Calu3 (cell line): Measurements from ENCODE around the gene TMA16. TPM values are rescaled to one million over a fixed set of nuclear protein-coding genes. Genes with fewer than 3 reads are reported as not detected.
A peak's percentile ranks its signal among the peaks of the same experiment; 100 is the strongest.

ENCODE experiments used
- BruUV-seq: library from RNA; stranded (reverse); fragments of 400-500 nt; replicated peaks from 2 replicates; lab custom pipeline; 2021; lab: Mats Ljungman, UMichigan
- CTCF ChIA-PET: fragments of 300-600 bp; sonication (Branson Sonifier 250); formaldehyde crosslinking; loops from one replicate; lab custom pipeline; 2022; ENCODE audit warnings: antibody characterized with exemption; lab: Charles Lee
- DNase-seq: peaks from one replicate; pipeline ENCODE4 v3.0.0; 2022
- H3K27ac Mint-ChIP-seq: one replicate; pipeline ENCODE4 v1.8.0; 2022; ENCODE audit warnings: mixed read lengths; ENCODE audit not compliant: unreplicated experiment
- H3K27me3 Mint-ChIP-seq: one replicate; pipeline ENCODE4 v1.8.0; 2022; ENCODE audit warnings: mixed read lengths; ENCODE audit not compliant: unreplicated experiment
- H3K36me3 Mint-ChIP-seq: one replicate; pipeline ENCODE4 v1.8.0; 2022; ENCODE audit warnings: mild to moderate bottlenecking, moderate library complexity, mixed read lengths; ENCODE audit not compliant: insufficient read depth, unreplicated experiment
- H3K4me1 Mint-ChIP-seq: one replicate; pipeline ENCODE4 v1.8.0; 2022; ENCODE audit warnings: mild to moderate bottlenecking, low read depth, mixed read lengths; ENCODE audit not compliant: unreplicated experiment
- H3K4me3 Mint-ChIP-seq: one replicate; pipeline ENCODE4 v1.8.0; 2022; ENCODE audit warnings: mild to moderate bottlenecking, low read depth, moderate library complexity, mixed read lengths; ENCODE audit not compliant: unreplicated experiment
- H3K9me3 Mint-ChIP-seq: one replicate; pipeline ENCODE4 v1.8.0; 2022; ENCODE audit warnings: low read depth, mixed read lengths; ENCODE audit not compliant: unreplicated experiment
- intact Hi-C: fragments of 100-400 bp; cut with micrococcal nuclease; formaldehyde crosslinking; loops from one replicate; pipeline ENCODE4 v1.10.0; 2022; ENCODE audit not compliant: unreplicated experiment
- total RNA-seq: library from RNA; stranded (reverse); gene quantifications from 2 replicates; pipeline ENCODE4 v1.2.3, GENCODE V29; 2022
- TF ChIP-seq, protein P1 (sequence below): fragments of 200-600 bp; IDR thresholded peaks from one replicate; pipeline ENCODE4 v1.8.0; 2022; ENCODE audit warnings: antibody characterized with exemption; ENCODE audit not compliant: unreplicated experiment

TMA16 gene
- total RNA-seq, 1 experiment from 2014 or later: 44.1 TPM

DNA sequence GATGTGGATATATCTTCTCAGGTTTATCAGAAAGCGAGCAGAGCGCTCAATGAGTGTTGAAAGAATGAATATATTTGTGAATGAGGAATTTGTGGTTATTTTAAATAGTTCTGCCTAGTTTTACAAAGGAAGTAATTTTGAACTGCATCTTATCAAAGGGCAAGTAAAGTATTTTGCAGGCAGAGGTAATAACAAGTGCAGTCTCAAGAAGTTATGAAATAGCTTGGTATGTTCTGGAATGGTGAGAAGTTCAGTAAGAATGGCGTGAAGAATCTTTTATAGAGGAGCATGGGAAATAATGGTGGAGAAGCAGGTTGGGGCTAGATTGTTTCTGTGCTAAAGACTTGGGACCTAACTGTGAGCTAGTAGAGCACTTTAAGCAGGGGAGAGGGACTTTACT lies 10.9 kb downstream of the TMA16 start:
- H3K27ac Mint-ChIP-seq: no peak overlapping the region
- CTCF ChIA-PET: no interaction called here
- TF ChIP-seq, protein P1, sequence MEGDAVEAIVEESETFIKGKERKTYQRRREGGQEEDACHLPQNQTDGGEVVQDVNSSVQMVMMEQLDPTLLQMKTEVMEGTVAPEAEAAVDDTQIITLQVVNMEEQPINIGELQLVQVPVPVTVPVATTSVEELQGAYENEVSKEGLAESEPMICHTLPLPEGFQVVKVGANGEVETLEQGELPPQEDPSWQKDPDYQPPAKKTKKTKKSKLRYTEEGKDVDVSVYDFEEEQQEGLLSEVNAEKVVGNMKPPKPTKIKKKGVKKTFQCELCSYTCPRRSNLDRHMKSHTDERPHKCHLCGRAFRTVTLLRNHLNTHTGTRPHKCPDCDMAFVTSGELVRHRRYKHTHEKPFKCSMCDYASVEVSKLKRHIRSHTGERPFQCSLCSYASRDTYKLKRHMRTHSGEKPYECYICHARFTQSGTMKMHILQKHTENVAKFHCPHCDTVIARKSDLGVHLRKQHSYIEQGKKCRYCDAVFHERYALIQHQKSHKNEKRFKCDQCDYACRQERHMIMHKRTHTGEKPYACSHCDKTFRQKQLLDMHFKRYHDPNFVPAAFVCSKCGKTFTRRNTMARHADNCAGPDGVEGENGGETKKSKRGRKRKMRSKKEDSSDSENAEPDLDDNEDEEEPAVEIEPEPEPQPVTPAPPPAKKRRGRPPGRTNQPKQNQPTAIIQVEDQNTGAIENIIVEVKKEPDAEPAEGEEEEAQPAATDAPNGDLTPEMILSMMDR: no peak

DNA sequence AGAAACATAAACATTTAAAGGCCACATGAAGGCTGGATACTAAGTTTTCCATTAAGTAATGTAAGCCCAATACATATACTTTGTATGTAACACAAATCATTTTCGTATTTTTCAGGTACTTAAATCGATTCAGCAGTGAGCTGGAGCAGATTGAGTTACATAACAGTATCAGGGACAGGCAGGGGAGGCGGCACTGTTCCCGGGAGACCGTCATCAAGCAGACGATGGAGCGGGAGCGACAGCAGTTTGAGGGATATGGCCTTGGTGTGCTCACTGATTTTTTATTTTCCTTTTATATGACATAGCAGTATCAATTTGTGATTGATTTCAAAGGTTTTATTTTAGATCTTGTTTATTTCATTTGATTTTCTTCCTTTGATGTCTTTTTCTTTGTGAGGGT lies 20.7 kb downstream of the TMA16 start:
- intact Hi-C loops: no loop called here
- CTCF ChIA-PET: no interaction called here
- H3K27me3 Mint-ChIP-seq: no peaks in the 10 kb centered on the region
- H3K4me3 Mint-ChIP-seq: no peak overlapping the region
- TF ChIP-seq, protein P1: no peak
- H3K4me1 Mint-ChIP-seq: no peaks in the 10 kb centered on the region
- H3K27ac Mint-ChIP-seq: peak overlapping the region; percentile 50
- peaks cover 11% of the 10 kb centered on the region for H3K36me3 Mint-ChIP-seq
- no peaks in the 10 kb centered on the region for H3K9me3 Mint-ChIP-seq
- DNase-seq: no peak
- BruUV-seq: no TSS peak

More for the DNA sequence above, 10.9 kb downstream of the TMA16 start:
- no TSS peak for BruUV-seq
- H3K36me3 Mint-ChIP-seq: peaks cover 5% of the 10 kb centered on the region
- no peaks in the 10 kb centered on the region for H3K9me3 Mint-ChIP-seq
- no peak overlapping the region for H3K4me3 Mint-ChIP-seq
- no peak for DNase-seq
- peaks cover 22% of the 10 kb centered on the region for H3K4me1 Mint-ChIP-seq
- intact Hi-C loops: no loop called here
- no peaks in the 10 kb centered on the region for H3K27me3 Mint-ChIP-seq

DNA sequence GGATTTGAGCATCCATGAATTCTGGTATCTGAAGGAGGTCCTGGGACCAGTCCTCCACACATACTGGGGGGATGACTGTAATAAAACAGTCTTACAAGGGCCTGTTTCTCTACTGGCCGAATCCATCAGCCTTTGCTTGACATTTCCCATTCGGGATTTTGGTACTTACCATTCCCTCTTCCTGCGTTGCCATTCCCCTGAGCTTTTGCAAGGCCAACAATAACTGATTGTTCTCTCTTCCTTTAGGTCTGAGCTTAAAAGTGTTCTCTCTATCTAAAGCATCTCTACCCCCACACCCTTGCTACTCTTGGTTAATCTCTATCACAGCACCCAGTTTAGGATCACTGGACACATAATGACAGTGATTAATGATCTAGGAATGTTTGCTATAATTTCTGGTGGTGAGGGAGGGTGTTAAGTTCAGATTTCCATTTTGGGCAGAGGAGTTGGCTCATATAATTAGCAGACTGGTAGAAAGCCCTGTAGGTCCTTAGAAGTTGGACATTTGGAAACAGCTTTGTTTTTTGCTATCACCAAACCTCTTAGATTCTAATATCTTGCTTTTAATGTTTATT lies 29.4 kb downstream of the TMA16 start:
- CTCF ChIA-PET: no interaction called here
- TF ChIP-seq, protein P1: no peak
- no peak for DNase-seq
- Mint-ChIP-seq H3K36me3 (peaks cover 18% of the 10 kb centered on the region), H3K9me3 (no peaks in the 10 kb centered on the region), H3K27me3 (no peaks in the 10 kb centered on the region), H3K4me1 (no peaks in the 10 kb centered on the region), H3K27ac (no peak overlapping the region), H3K4me3 (no peak overlapping the region)
- intact Hi-C loops: no loop called here
- BruUV-seq: no TSS peak

DNA sequence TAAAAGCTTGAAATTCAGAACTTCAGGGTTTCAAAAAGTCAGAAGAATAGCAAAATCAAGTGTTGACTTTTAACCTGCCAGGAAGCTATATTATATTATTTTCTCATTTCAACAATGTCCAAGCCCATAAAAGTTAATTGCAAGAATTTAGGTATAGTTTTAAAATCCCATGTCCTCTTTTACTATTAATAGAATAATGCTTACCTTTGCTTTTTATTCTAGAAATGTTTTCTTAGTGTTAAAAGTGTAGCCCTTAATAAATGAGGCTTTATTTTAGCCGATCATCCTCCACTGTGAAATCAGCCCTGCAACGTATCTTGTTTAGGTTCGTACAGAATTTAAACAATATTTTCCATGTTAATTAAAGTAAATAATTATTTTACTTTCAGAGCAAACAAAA lies 31.5 kb downstream of the TMA16 start:
- no peaks in the 10 kb centered on the region for H3K4me1 Mint-ChIP-seq
- DNase-seq: no peak
- H3K4me3 Mint-ChIP-seq: no peak overlapping the region
- H3K9me3 Mint-ChIP-seq: no peaks in the 10 kb centered on the region
- peaks cover 12% of the 10 kb centered on the region for H3K36me3 Mint-ChIP-seq
- BruUV-seq: no TSS peak
- TF ChIP-seq, protein P1: no peak
- no peak overlapping the region for H3K27ac Mint-ChIP-seq
- H3K27me3 Mint-ChIP-seq: no peaks in the 10 kb centered on the region
- intact Hi-C loops: no loop called here
- CTCF ChIA-PET: no interaction called here
